AML-193 (cell line): ENCODE data around the gene HMCN2.
"Not testable (repeated sequence)": the region's sequence is repeated elsewhere in the genome, so short reads cannot be mapped to it uniquely, and the experiment has no call there.

Source experiments
- DNase-seq, 2 experiments: peaks; one replicate each; lab custom pipeline; 2025; lab: John Stamatoyannopoulos, UW

Gene HMCN2

GRCh38 chr9:130391866-130392265 lies 126.3 kb downstream of the HMCN2 start:
- DNase-seq: no peak

- DNase-seq: no peak
These were observed 128.1 kb downstream of the HMCN2 start for GRCh38 chr9:130393681-130394071.

GRCh38 chr9:130394320-130394719 lies 128.8 kb downstream of the HMCN2 start:
- no peak for DNase-seq

DNA sequence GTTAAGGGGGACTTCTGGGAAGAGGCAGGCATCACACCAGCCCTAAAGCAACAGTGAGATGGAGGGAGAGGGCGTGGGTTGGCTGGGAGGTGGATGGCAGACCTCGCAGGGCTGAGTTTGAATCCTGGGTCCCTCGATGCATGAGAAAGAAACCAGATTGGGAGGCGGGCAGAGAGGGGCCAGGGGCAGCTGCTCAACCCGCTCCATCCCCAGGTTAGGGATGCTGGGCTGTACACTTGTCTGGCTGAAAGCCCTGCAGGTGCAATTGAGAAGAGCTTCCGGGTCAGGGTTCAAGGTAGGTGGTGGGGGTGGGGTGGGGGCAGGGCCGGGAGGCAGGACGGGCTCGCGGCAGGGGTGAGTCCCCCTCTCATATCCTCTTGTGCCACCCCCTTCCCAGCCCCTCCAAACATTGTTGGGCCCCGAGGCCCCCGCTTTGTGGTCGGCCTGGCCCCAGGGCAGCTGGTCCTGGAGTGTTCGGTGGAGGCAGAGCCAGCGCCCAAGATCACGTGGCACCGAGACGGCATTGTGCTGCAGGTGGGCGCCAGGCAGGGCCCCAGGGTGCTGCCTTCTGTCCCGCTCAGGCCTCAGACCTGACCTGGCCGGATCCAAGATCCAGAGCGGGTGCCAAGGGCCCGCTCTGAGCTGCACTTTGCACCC lies 129.4 kb downstream of the HMCN2 start:
- DNase-seq: no peak

- DNase-seq: no peak
These were observed 130.4 kb downstream of the HMCN2 start for GRCh38 chr9:130395810-130396435.

GRCh38 chr9:130396581-130396980 lies 131.0 kb downstream of the HMCN2 start:
- DNase-seq: no peak

- no peak for DNase-seq
These were observed 133.1 kb downstream of the HMCN2 start for GRCh38 chr9:130398487-130399240.

DNA sequence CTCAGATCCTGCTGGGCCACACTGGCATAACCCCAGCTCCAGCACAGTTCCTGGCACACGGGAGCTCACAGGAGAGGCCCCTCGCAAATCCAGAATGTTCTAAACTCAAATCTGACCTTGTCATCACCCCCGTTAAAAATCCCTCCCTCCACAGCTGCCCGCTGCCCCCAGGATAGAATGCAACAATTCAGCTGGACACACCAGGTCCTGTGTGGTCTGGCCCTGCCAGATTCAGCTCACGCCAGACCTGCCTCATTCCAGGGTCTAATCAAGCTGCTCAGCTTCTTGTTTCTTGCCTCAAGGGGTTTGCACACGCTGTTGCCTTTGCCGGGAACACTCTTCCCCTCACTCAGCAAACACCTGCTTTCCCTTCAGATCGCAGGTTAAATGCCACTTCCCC lies 134.2 kb downstream of the HMCN2 start:
- DNase-seq: no peak

DNA sequence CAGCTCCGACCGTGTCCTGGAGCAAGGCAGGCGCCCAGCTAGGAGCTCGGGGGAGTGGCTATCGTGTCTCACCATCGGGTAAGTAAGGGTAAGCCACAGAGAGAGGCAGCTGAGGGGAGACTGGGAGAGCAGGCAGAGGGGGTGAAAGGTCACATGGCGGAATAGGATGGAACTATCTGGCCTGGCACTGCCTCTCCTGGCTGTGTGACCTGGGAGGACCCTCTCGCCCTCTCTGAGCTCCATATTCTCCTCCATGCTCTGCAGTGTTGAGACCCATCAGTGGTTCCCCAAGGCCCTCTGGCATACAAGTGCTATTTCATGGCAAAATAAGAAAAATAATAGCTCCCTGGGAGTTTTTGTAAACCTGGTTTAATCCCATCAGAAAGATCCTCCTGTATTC lies 135.3 kb downstream of the HMCN2 start:
- no peak for DNase-seq

DNA sequence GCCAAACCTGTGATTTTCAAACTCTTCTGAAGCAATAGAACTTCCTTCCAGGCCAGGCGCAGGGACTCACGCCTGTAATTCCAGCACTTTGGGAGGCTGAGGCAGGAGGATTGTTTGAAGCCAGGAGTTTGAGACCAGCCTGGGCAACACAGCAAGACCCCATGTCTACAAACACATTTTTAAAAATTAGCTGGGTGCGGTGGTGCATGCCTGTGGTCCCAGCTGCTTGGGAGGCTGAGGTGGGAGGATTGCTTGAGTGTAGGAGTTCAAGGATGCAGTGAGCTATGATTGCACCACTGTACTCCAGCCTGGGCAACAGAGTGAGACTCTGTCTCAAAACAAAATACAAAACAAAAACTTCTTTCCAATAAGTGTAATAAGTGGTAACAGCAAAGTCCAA lies 136.2 kb downstream of the HMCN2 start:
- DNase-seq: not testable (repeated sequence)

GRCh38 chr9:130402243-130402642 lies 136.7 kb downstream of the HMCN2 start:
- no peak for DNase-seq

DNA sequence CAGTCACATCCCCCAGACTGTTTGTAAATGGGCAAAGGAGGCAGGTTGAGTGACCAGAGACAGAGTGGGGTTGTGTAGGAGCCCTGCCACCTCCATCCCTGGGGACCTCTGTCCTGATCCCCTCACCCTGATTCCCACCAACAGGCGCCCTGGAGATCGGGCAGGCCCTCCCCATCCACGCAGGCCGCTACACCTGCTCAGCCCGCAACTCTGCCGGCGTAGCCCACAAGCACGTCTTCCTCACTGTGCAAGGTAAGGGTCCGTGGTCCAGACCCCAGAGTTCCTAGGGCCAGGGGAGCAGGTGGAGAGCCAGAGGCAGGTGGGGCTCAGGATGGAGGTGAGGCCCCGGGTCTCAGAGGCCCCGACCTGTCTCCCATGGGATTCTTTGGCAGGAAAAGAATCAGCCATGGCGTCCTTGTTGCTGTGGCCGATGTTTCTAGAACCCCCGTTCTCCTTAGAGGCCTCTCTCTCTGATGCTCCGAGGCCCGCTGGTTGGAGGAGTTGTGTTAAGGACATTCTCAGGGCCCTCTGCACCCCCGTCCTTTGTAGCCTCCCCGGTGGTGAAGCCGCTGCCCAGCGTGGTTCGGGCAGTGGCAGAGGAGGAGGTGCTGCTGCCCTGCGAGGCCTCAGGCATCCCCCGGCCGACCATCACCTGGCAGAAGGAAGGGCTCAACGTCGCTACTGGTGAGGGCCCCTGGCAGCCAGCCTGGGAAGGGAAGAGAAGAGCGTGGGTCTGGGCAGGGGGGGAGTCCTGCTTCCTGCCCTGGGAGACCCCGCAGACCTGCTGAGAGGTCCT lies 137.3 kb downstream of the HMCN2 start:
- DNase-seq: no peak

DNA sequence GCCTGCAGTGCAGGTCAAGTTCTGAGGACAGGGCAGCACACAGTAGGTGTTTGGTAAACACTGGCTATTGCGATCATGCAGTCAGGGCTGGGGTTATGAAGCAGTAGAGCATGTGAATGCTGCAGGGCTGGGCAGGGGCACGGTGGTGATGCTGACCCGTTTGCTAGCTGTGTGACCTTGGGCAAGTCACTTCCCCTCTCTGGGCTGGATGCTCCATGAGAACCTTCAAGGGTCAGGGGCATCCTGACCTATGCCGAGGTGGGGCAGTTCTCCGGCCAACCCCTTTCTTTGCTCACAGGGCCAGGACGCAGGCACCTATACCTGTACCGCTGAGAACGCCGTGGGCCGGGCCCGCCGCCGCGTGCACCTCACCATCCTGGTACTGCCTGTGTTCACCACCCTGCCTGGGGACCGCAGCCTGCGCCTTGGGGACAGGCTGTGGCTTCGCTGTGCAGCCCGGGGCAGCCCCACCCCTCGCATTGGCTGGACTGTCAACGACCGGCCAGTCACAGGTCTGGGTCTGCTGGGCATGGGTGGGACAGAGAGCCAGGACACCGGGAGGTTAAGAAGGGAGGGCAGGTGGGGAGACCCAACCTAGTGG lies 140.2 kb downstream of the HMCN2 start:
- DNase-seq: no peak

DNA sequence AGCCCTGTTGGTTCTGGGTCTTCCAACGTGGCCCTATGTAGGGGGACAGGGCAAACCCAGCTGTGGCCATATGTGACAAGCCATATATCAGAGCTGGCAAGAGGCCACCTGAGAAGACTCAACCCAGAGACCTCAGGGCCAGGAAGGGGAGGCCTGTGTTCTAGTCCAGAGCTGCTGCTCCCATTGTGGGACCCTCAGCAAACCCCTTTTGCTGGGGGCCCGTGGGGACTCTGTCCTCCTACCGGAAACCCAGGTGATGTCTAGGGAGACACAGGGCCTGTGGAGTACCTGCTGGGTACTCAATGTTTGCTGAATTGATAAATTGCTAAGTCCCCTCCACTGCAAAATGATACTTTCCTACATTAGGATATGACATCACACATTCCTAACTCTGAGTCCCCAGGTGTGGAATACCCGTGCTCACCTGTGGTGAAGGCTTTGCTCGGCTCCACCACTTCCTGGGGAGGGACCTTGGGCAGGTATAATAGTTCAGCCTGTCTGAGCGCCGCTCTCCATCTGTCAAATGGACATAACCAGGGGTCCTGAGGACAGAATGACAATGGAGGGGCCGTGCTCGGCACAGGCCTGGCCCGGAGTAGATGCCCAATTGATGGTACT lies 140.8 kb downstream of the HMCN2 start:
- no peak for DNase-seq

DNA sequence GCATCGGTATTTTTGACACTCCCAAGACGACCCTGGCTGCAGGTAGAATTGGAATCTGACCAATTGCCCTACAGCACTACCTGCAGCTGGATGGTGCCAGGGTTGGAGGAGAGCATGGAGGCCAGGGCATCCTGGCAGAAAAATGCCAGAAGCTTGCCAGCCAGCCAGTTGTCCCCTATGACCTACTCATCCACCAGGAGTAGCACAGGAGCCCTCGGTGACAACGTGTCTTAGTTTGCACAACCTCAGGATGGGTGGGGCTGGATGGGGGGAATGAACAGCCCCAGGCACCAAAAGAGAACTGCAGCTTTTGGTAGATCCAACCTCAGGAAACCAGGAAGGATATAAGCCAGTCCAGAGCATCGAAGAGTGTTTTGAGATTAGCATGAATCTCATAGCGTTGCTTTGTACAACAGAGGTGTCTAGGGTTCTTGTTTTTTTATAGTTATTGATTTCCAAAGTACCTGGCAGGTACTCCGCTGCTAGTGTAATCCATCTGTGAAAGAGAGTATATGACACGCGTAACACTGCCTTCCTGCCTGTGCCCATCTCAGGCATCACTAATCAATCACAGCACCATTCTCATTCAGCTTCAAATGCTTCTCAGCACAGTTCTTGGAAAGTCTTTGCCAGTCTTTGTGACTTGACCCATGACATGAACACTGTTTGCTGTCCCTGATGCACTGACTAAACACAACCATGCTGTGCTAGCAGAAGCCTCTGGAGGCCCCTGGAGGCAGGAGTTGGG lies 142.5 kb downstream of the HMCN2 start:
- no peak for DNase-seq

DNA sequence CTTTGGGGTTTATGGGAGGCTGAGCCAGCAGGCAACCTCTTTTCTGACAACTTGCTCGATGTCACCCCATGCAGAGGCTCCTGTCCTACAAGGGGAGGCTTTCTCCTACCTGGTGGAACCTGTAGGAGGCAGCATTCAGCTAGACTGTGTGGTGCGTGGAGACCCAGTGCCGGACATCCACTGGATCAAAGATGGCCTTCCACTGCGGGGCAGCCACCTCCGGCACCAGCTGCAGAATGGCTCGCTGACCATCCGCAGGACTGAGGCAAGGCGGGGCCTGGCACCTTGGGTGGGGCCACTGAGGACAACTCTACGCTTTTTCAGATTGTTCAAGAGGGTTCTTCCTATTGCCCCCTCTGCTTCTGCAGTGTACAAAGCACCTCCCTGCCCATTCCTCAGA lies 143.1 kb downstream of the HMCN2 start:
- no peak for DNase-seq

DNA sequence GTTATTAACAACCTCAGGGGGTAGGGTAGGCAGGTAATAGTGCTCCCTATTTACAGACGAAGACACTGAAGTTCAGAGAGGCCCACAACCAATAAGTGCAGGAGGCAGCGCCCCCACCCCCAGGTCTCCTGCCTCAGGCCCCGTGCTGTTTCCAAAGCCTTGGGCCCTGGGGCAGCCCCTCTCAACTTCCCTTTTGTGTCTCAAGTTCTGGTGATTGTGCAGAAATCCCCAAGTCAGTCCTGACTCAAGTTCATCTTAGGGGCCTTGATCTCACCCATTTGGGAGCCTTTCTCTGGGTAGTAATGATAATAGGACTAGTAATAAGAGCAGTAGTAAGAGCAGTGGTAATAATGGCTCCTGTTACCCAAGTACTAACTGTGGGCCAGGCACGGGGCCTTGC lies 143.7 kb downstream of the HMCN2 start:
- DNase-seq: no peak

DNA sequence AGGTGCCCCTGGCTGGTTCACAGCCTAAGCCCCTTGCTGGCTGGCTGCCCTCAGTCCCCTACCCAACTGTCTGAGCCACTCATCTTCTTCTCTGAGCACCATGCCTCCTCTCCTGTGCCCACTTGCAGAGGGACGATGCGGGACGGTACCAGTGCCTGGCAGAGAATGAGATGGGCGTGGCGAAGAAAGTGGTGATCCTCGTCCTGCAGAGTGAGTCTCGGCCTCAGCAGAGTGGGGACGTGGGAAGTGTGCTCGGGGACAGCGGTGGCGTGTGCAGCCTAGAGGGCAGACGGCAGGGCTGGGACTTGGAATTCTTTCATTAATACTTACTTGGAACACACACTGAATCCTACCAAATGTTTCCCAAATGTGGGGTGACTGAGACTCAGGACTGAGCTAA lies 144.9 kb downstream of the HMCN2 start:
- DNase-seq: no peak

DNA sequence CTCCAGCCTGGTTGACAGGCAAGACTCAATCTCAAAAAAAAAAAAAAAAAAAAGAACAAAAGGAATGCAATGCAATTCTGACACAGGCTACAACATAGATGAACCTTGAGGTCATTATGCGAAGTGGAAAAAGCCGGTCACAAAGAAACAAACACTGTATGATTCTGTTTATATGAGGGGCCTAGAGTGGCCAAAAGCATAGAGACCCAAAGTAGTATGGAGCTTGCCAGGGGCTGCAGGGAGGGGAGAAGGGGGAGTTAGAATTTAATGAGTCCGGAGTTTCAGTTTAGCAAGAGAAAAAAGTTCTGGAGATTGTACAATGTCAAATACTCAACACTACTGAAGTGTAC lies 146.0 kb downstream of the HMCN2 start:
- DNase-seq: no peak

- no peak for DNase-seq
These were observed 148.6 kb downstream of the HMCN2 start for GRCh38 chr9:130414081-130414731.
